ENCODE results near the gene SSU72.
"Not testable (repeated sequence)": the region's sequence is repeated elsewhere in the genome, so short reads cannot be mapped to it uniquely, and the experiment has no call there.

Gene SSU72

GRCh38 chr1:1527092-1527816 is 47.4 kb downstream of the SSU72 start:
- DNase-seq (ENCODE audit: low read depth): no peak

DNA sequence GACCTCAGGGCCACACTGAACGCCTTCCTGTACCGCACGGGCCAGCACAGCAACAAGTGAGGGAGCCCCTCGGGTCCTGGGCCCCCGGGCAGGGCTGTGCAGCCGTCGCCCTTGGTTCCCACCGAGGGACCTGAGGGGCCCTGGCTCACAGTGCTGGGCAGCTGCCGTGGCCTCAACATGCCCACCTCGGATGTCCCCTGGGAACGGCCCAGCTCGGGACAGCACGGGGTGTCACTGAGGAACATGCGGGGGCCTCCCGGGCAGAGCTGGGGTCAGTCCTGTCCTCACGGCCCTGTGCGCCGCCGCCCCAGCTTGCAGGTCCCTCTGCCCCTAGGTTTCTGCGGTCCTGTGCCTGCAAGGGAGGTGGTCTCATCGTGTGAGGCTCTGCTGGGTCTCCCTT is 48.2 kb downstream of the SSU72 start:
- not testable (repeated sequence) for DNase-seq (ENCODE audit: low read depth)

DNA sequence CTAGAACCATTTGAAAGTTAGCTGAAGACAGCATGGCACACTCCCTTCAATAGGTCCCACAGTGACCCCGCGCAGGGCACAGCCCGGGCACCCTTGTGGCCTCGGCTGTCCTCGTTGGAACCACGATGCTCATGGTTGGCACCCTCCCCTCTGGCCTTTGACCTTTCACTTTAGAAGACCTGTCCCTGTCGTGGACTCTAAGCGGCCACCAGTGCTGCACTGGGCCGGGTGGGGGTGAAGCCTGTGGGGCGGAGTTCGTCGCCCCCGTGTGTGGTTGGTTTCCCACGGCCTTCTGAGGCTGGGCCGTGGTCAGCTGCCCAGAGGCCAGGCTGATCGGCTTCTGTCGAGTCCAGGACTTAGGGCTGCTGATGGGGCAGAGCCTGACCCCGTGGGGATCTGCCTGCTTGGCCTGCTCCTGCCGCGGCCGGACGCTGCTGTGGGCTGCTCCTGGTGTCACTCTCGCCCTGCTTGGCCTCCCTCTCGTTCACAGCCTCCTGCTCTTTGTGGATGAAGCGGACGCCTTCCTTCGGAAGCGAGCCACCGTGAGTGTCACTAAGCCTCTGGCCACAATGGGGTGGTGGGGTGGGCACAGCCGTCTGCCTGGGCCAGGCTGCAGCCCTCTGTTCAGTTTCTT is 49.8 kb downstream of the SSU72 start:
- not testable (repeated sequence) for DNase-seq (ENCODE audit: low read depth)

DNA sequence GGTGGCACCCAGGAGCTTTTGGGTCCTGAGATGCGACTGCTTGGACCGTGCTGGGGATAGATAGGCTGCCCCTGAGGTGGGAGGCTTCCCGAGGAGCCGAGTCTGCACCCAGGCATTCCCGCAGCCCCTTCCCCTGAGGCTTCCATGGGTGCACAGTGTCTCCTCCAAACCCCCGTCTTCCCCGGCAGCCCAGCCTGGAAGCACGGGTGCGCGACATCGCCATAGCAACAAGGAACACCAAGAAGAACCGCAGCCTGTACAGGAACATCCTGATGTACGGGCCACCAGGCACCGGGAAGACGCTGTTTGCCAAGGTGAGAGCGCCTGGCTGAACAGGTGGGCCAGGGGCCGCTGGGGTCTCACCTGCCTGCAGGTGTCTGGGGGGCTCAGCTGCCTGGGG is 51.0 kb downstream of the SSU72 start:
- DNase-seq (ENCODE audit: low read depth): not testable (repeated sequence)

DNA sequence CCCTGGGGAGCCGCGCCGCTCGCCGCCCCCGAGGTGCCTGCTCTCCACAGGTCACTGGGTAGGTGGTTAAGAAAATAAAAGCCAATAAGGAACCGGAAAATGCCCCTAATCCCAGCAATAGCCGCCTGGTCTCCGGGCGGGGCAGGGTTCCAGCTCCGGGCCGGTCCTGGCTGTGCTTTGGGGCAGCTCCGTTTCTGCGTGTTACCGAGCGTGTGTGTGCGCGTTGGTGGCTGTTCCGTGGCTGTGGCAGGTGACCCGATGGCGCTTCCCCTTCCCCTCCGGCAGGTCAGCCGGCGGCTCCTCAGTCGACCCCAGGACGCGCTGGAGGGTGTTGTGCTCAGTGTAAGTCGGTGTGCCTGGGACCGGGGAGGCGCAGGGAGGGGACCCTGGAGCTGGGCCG is 51.4 kb downstream of the SSU72 start:
- DNase-seq (ENCODE audit: low read depth): not testable (repeated sequence)

- not testable (repeated sequence) for DNase-seq (ENCODE audit: low read depth)
These were observed 52.1 kb downstream of the SSU72 start for GRCh38 chr1:1522536-1522935.

- no peak for DNase-seq (ENCODE audit: low read depth)
These were observed 53.3 kb downstream of the SSU72 start for GRCh38 chr1:1521331-1521730.

DNA sequence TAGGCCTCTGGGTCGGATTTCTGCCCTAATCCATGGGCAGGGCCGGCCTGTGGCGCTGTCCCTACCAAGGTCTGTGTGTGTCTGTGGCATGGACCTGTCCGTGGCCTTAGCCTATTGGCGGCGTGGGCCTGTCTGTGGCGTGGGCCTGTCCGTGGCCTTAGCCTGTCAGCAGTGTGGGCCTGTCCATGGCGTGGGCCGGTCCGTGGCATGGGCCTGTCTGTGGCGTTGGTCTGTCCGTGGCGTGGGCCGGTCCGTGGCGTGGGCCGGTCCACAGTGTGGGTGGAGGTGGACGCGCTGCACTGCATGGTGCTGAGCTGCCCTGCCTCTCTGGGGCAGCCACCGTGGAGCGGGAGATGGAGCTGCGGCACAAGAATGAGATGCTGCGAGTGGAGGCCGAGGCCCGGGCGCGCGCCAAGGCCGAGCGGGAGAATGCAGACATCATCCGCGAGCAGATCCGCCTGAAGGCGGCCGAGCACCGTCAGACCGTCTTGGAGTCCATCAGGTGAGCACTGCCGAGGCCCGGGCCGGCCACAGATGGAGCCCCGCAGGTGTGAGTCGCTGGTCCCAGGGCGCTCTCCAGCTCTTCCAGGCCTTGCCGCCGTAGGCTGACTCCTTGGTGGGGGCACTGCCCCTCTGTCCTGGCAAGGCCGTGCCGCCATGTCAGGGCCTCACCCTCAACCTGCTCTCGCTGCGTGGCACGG is 54.7 kb downstream of the SSU72 start:
- DNase-seq (ENCODE audit: low read depth): not testable (repeated sequence)

DNA sequence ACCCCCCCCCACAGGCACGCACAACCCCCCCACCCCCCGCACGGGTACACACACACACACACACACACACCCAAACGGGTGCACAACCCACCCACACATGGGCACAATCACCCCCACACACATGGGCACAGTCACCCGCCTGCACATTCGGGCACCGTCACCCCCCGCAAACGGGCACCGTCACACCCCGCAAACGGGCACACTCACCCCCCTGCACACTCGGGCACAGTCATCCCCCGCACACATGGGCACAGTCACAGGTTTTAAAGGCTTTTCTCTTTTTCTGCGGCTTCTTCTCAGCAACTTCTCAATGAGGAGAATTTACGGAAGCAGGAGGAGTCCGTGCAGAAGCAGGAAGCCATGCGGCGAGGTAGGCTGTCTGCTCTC is 56.0 kb downstream of the SSU72 start:
- not testable (repeated sequence) for DNase-seq (ENCODE audit: low read depth)

DNA sequence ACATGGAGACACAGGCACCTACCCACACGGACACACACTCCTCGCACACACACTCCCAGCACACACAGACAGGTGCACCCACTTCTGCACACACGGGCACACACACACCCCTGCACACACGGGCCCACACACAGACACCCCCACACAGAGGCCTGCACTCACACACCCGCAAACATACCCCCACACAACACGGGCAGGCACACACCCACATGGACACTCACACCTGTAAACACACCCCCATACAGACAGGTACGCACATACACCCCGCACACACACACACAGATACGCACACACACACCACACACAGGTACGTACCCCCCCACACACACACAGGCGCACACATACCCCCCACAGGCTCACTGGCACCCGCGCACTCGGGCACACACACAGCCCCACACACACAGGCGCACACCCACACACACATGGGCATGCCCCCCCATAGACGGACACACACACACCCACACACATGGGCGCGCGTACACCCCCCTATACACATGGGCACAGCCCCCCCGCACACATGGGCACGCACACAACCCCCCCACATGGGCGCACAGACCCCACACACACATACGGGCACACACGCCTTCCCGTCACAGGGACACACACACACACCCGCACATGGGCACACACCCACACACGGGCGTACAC is 56.6 kb downstream of the SSU72 start:
- DNase-seq (ENCODE audit: low read depth): no peak

- not testable (repeated sequence) for DNase-seq (ENCODE audit: low read depth)
These were observed 57.7 kb downstream of the SSU72 start for GRCh38 chr1:1516923-1517322.

- not testable (repeated sequence) for DNase-seq (ENCODE audit: low read depth)
These were observed 60.3 kb downstream of the SSU72 start for GRCh38 chr1:1514376-1514775.

- DNase-seq (ENCODE audit: low read depth): not testable (repeated sequence)
These were observed 61.0 kb downstream of the SSU72 start for GRCh38 chr1:1513675-1514074.

DNA sequence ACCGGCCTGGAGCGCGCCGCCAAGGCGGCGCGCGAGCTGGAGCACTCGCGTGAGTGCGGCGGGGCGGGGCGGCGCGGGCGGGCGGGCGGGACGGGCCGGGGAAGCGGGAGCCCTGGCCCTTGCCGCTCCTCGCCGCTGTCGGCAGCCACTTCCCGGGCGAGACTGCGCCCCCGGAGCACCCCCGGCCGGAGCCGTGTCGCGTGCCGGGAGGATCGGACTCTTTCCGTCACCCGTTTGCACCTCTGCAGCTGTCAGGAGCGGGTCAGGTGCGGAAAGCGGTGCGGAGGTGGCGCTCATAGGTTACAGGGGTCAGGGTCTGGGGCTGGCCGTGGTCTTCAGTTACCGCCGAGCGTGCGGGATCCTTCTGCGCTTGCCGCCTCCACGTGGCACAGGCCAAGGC is 62.2 kb downstream of the SSU72 start:
- DNase-seq (ENCODE audit: low read depth): not testable (repeated sequence)

- peak; percentile 90 for DNase-seq (ENCODE audit: low read depth)
These were observed 63.0 kb downstream of the SSU72 start, which contains the start of gene ATAD3A for GRCh38 chr1:1511533-1512285. Gene ATAD3A, plus strand, starts transcription at chr1:1512162. Its CDS starts 107 bp downstream, at chr1:1512269.

- DNase-seq (ENCODE audit: low read depth): no peak
These were observed 63.6 kb downstream of the SSU72 start for GRCh38 chr1:1510912-1511532.

GRCh38 chr1:1509465-1509850 is 65.2 kb downstream of the SSU72 start:
- DNase-seq (ENCODE audit: low read depth): not testable (repeated sequence)

DNA sequence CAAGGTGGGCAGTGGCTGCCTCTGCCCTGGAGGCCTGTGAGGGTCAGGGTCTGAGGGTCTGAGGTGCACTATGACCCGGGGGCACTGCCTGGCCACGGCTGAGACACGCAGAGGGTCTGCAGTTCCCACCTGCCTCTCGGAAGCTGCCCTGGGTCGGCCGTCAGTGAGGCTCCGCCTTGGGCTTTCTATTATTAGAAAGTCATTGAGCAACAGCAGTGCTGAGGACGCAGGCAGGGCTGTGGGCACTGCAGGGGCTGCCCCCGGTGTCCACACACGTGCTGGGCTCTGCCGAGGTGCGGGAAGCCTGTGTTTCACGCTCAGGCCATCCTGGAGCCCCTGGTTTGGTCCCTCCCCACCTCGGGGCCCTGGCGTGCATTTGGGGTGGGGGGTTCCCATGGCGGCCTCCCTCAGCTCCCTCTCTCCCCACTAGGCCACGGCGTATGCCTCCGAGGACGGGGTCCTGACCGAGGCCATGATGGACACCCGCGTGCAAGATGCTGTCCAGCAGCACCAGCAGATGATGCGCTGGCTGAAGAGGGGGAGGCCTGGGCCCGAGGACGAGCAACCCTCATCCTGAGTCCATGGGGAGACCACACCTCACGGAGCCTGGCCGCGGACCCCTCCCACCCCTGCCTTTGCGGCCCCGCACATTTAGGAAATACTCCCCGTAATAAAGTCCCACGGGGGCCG is 65.7 kb downstream of the SSU72 start:
- DNase-seq (ENCODE audit: low read depth): not testable (repeated sequence)

DNA sequence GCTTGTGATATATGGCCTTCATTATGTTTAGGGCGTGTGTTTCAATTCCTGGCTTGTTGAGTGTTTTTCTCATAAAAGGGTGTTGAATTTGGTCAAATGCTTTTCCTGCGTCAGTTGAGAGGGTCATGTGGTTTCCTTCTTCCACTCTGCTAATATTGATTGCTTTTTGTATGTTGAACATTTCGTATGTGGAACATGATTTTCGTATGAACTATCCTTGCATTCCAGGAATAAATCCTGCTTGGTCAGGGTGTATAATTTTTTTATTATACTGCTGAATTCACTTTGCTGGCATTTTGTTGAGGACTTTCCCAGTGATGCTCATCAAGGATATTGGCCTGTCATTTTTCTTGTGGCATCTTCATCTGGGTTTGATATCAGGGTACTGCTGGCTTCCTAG is 67.4 kb downstream of the SSU72 start:
- DNase-seq (ENCODE audit: low read depth): no peak

- DNase-seq (ENCODE audit: low read depth): not testable (repeated sequence)
These were observed 68.9 kb downstream of the SSU72 start for GRCh38 chr1:1505801-1506200.

DNA sequence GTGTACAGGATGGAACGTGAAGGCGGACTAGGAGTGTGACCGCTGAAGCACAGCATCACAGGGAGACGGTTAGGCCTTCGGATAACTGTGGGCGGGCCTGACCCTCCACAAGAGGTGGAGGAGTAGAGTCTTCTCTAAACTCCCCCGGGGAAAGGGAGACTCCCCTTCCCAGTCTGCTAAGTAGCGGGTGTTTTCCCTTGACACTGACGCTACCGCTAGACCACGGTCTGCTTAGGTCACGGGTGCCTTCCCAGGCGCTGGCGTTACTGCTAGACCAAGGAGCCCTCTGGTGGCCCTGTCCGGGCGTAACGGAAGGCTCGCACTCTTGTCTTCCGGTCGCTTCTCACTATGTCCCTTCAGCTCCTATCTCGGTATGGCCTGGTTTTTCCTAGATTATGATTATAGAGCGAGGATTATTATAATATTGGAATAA is 69.3 kb downstream of the SSU72 start:
- DNase-seq (ENCODE audit: low read depth): not testable (repeated sequence)
